ENCODE measurements around the gene CHAC2. TPM values are rescaled to one million over a fixed set of nuclear protein-coding genes. Genes with fewer than 3 reads are reported as not detected.
A peak's percentile ranks its signal among the peaks of the same experiment; 100 is the strongest.
"Not testable (repeated sequence)": the region's sequence is repeated elsewhere in the genome, so short reads cannot be mapped to it uniquely, and the experiment has no call there.

Gene CHAC2
- total RNA-seq, 3 donors from 2014 or later = 26.9 to 33.3 (median 28.7) TPM

- no peak for DNase-seq
- Mint-ChIP-seq H3K9me3 (no peaks in the 10 kb centered on the region), H3K27me3 (ENCODE audit: low read depth) (no peaks in the 10 kb centered on the region), H3K4me1 (ENCODE audit: low read depth) (peaks cover 14% of the 10 kb centered on the region), H3K36me3 (ENCODE audit: insufficient read depth) (peaks cover 18% of the 10 kb centered on the region), H3K4me3 (no peak overlapping the region)
- no peak for ATAC-seq
Measured at GRCh38 chr2:53755121-53755520, 12.5 kb upstream of the CHAC2 start.

DNA sequence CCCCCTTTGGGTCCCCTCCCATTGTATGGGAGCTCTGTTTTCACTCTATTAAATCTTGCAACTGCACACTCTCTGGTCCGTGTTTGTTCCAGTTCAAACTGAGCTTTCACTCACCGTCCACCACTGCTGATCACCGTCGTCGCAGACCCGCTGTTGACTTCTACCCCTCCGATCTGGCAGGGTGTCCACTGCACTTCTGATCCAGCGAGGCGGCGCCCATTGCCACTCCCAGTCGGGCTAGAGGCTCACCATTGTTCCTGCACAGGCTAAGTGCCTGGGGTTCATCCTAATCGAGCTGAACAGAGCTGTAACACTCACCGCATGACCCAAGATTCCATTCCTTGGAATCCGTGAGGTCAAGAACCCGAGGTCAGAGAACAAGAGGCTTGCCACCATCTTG is 11.0 kb upstream of the CHAC2 start:
- H3K4me1 Mint-ChIP-seq (ENCODE audit: low read depth) = peaks cover 7% of the 10 kb centered on the region
- ATAC-seq = no peak
- H3K27me3 Mint-ChIP-seq (ENCODE audit: low read depth) = no peaks in the 10 kb centered on the region
- H3K9me3 Mint-ChIP-seq = no peaks in the 10 kb centered on the region
- no peak overlapping the region for H3K4me3 Mint-ChIP-seq
- peaks cover 19% of the 10 kb centered on the region for H3K36me3 Mint-ChIP-seq (ENCODE audit: insufficient read depth)
- no peak for DNase-seq

GRCh38 chr2:53757206-53757605 is 10.4 kb upstream of the CHAC2 start:
- H3K27me3 Mint-ChIP-seq (ENCODE audit: low read depth); ATAC-seq; H3K4me1 Mint-ChIP-seq (ENCODE audit: low read depth); DNase-seq; H3K9me3 Mint-ChIP-seq; H3K4me3 Mint-ChIP-seq: not testable (repeated sequence)
- peaks cover 23% of the 10 kb centered on the region for H3K36me3 Mint-ChIP-seq (ENCODE audit: insufficient read depth)

DNA sequence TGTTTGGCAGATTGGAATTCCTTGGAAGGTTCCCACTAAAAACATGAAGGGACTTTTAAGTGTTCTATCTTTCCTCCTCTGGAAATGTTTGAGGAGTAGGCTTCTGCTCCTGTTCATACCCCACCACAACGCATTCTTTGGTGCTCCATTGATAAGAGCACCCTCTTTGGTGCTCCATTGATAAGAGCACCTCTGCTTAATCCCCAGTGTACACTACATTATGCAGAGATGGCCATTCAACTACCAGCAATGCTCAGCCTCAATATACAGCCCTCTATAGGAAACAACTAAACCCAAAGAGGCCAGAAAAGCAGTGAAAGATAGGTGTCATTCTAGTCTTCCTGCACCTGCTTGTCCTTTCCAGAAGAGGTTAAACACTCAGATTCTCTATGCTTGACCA is 1.8 kb upstream of the CHAC2 start:
- Mint-ChIP-seq H3K4me3 (no peak overlapping the region), H3K9me3 (no peaks in the 10 kb centered on the region), H3K36me3 (ENCODE audit: insufficient read depth) (peaks cover 20% of the 10 kb centered on the region), H3K27me3 (ENCODE audit: low read depth) (no peaks in the 10 kb centered on the region), H3K4me1 (ENCODE audit: low read depth) (peaks cover 20% of the 10 kb centered on the region)
- no peak for DNase-seq
- no peak for ATAC-seq

- Mint-ChIP-seq H3K4me3 (peak overlapping the region; percentile 93), H3K9me3 (no peaks in the 10 kb centered on the region), H3K4me1 (ENCODE audit: low read depth) (peaks cover 22% of the 10 kb centered on the region), H3K36me3 (ENCODE audit: insufficient read depth) (peaks cover 13% of the 10 kb centered on the region), H3K27me3 (ENCODE audit: low read depth) (no peaks in the 10 kb centered on the region)
- peak in 1 of 2 donors; percentile 74 for ATAC-seq
- DNase-seq = no peak
Measured at GRCh38 chr2:53768242-53768542, 588 bp downstream of the CHAC2 start.

GRCh38 chr2:53769318-53769945 is 1.8 kb downstream of the CHAC2 start:
- Mint-ChIP-seq H3K4me3 (peak overlapping the region; percentile 46), H3K27me3 (ENCODE audit: low read depth) (no peaks in the 10 kb centered on the region), H3K4me1 (ENCODE audit: low read depth) (peaks cover 24% of the 10 kb centered on the region), H3K36me3 (ENCODE audit: insufficient read depth) (peaks cover 13% of the 10 kb centered on the region), H3K9me3 (no peaks in the 10 kb centered on the region)
- DNase-seq (no peak), ATAC-seq (no peak)

DNA sequence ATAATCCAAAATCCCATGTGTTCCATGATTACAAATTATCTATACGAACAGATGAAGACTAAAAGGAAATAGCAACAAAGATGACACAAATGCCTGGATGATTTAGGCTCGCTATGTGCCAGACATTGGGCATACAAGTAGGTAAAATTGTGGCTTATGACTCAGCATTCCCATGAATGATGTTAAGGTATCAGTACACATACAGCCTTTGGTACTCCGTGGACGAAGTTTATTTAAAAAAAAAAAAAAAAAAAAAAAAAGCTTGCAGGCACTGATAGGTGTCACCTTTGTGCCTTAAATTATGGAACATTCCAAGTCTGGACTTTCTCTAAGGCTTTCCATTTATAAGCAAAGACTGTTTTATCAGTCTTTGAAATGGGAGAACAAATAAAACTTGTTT is 2.7 kb downstream of the CHAC2 start:
- Mint-ChIP-seq H3K27me3 (ENCODE audit: low read depth) (no peaks in the 10 kb centered on the region), H3K4me1 (ENCODE audit: low read depth) (peaks cover 24% of the 10 kb centered on the region), H3K36me3 (ENCODE audit: insufficient read depth) (peaks cover 10% of the 10 kb centered on the region), H3K4me3 (peak overlapping the region; percentile 46), H3K9me3 (no peaks in the 10 kb centered on the region)
- ATAC-seq = no peak
- DNase-seq = no peak

DNA sequence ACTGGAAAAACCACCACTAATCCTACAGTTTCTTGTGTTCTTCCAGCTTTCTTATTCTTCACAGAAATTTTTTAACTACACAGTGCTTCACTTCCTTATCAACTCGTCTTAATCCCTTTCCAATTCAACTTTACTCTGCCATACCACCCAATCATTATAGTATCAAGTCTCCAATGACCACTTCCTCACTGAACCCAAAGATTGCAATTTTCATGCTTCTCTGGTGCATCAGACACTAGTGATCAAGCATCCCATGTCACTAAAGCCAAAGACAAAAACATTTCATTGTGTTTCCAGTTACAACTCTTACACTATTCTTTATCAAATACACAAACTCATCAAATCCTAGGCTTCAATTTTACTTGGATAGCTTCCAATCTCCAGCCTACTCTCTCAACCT is 9.5 kb downstream of the CHAC2 start:
- H3K4me1 Mint-ChIP-seq (ENCODE audit: low read depth) = peaks cover 20% of the 10 kb centered on the region
- ATAC-seq (no peak), DNase-seq (no peak)
- no peaks in the 10 kb centered on the region for H3K27me3 Mint-ChIP-seq (ENCODE audit: low read depth)
- H3K4me3 Mint-ChIP-seq = no peak overlapping the region
- H3K9me3 Mint-ChIP-seq = no peaks in the 10 kb centered on the region
- H3K36me3 Mint-ChIP-seq (ENCODE audit: insufficient read depth) = peaks cover 31% of the 10 kb centered on the region

DNA sequence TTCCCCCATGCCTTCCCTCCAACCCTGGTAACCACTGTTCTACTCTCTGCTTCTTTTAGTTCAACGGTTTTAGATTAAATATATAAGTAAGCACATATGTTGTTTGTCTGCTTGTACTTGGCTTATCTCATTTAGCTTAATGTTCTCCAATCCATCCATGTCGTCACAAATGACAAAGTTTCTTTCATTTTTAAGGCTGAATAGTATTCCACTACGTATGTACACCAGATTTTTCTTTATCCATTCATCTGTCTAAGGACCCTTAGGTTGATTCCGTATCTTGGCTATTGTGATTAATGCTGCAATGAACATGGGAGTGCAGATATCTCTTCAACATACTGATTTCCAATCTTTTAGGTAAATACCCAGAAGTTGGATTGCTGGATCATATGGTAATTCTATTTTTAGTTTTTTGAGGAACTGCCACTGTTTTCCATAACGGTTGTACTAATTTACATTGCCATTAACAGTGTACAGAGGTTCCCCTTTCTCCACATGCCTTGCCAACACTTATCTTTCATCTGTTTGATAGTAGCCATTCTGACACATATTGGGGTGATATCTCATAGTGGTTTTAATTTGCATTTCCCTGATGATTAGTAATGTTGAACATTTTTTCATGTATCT is 11.0 kb downstream of the CHAC2 start:
- ATAC-seq (no peak), DNase-seq (no peak)
- no peaks in the 10 kb centered on the region for H3K9me3 Mint-ChIP-seq
- H3K4me1 Mint-ChIP-seq (ENCODE audit: low read depth) = peaks cover 29% of the 10 kb centered on the region
- H3K36me3 Mint-ChIP-seq (ENCODE audit: insufficient read depth) = peaks cover 31% of the 10 kb centered on the region
- no peaks in the 10 kb centered on the region for H3K27me3 Mint-ChIP-seq (ENCODE audit: low read depth)
- no peak overlapping the region for H3K4me3 Mint-ChIP-seq

DNA sequence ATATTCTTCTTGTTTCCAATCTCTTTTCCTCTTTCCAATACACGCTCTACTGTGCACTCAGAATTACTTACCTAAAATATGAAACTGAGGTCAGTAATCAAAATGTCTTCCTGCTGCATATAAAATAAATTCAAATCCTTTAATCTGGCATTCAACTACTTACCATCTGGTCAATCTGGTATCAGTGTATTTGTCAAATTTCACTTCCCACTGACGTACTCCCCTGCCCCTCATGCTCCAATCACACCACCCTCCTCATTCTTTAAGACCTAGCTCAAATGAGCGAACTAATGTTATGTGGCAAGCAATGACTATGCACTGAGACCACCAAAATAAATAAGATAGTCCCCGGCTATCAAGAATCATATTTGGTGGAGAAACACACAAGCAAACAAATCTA is 12.5 kb downstream of the CHAC2 start:
- Mint-ChIP-seq H3K27me3 (ENCODE audit: low read depth) (no peaks in the 10 kb centered on the region), H3K4me1 (ENCODE audit: low read depth) (peaks cover 38% of the 10 kb centered on the region), H3K9me3 (no peaks in the 10 kb centered on the region), H3K4me3 (no peak overlapping the region), H3K36me3 (ENCODE audit: insufficient read depth) (peaks cover 25% of the 10 kb centered on the region)
- DNase-seq (no peak), ATAC-seq (no peak)

DNA sequence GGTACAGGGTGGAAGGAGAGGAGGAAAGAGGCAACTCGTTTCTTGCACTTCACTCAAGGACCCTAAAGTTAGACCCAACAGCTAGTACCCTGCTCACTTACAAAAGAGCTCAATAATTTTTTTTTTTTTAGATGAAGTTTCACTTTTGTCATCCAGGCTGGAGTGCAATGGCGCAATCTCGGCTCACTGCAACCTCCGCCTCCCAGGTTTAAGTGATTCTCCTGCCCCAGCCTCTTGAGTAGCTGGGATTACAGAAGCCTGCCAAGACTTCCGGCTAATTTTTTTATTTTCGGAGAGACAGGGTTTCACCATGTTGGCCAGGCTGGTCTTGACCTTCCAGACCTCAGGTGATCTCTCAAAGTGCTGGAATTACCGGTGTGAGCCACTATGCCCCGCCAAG is 15.1 kb downstream of the CHAC2 start:
- Mint-ChIP-seq H3K27me3 (ENCODE audit: low read depth) (no peaks in the 10 kb centered on the region), H3K4me3 (no peak overlapping the region), H3K9me3 (no peaks in the 10 kb centered on the region), H3K36me3 (ENCODE audit: insufficient read depth) (peaks cover 21% of the 10 kb centered on the region), H3K4me1 (ENCODE audit: low read depth) (peaks cover 36% of the 10 kb centered on the region)
- ATAC-seq (no peak), DNase-seq (no peak)

DNA sequence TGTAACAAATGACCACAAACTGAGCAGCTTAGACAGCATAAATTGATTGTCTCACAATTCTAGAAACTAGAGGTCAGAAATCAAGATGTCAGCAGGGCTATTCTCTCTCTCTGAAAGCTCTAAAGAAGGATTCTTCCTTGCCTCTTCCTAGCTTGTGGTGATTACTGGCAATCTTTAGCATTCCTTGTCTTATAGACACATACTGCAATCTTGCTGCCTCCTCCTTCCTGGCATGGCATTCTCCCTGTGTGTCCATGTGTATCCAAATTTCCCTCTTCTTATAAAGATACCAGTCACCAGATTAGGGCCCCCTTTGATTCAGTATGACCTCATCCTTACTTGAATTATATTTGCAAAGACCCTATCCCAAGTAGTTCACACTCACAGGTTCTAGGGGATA is 16.8 kb downstream of the CHAC2 start:
- H3K9me3 Mint-ChIP-seq = no peaks in the 10 kb centered on the region
- H3K4me3 Mint-ChIP-seq = peak overlapping the region; percentile 100
- DNase-seq (no peak), ATAC-seq (no peak)
- H3K36me3 Mint-ChIP-seq (ENCODE audit: insufficient read depth) = peaks cover 18% of the 10 kb centered on the region
- H3K27me3 Mint-ChIP-seq (ENCODE audit: low read depth) = no peaks in the 10 kb centered on the region
- peaks cover 41% of the 10 kb centered on the region for H3K4me1 Mint-ChIP-seq (ENCODE audit: low read depth)

GRCh38 chr2:53785366-53785765 is 17.8 kb downstream of the CHAC2 start:
- H3K4me1 Mint-ChIP-seq (ENCODE audit: low read depth) = peaks cover 38% of the 10 kb centered on the region
- DNase-seq = no peak
- no peaks in the 10 kb centered on the region for H3K9me3 Mint-ChIP-seq
- H3K4me3 Mint-ChIP-seq = peak overlapping the region; percentile 100
- ATAC-seq = no peak
- no peaks in the 10 kb centered on the region for H3K27me3 Mint-ChIP-seq (ENCODE audit: low read depth)
- H3K36me3 Mint-ChIP-seq (ENCODE audit: insufficient read depth) = peaks cover 10% of the 10 kb centered on the region

- DNase-seq (peak; percentile 12), ATAC-seq (peak; percentile 41 to 52)
- Mint-ChIP-seq H3K4me3 (peak overlapping the region; percentile 100), H3K9me3 (no peaks in the 10 kb centered on the region), H3K36me3 (ENCODE audit: insufficient read depth) (peaks cover 10% of the 10 kb centered on the region), H3K4me1 (ENCODE audit: low read depth) (peaks cover 43% of the 10 kb centered on the region), H3K27me3 (ENCODE audit: low read depth) (no peaks in the 10 kb centered on the region)
Measured at GRCh38 chr2:53786352-53786704, 18.7 kb downstream of the CHAC2 start.

- ATAC-seq (peak; percentile 92 to 94), DNase-seq (peak; percentile 80)
- H3K9me3 Mint-ChIP-seq = no peaks in the 10 kb centered on the region
- no peaks in the 10 kb centered on the region for H3K27me3 Mint-ChIP-seq (ENCODE audit: low read depth)
- H3K4me1 Mint-ChIP-seq (ENCODE audit: low read depth) = peaks cover 43% of the 10 kb centered on the region
- H3K36me3 Mint-ChIP-seq (ENCODE audit: insufficient read depth) = peaks cover 8% of the 10 kb centered on the region
- H3K4me3 Mint-ChIP-seq = peak within 1 kb of the TSS; percentile 100
Measured at GRCh38 chr2:53786705-53787613, 19.4 kb downstream of the CHAC2 start, which contains the start of the genes ASB3 and ERLEC1. Gene ASB3 (minus strand): TSS chr2:53786953. CDS start chr2:53765572, 21,381 bp downstream. Gene ERLEC1 (plus strand): TSS chr2:53787044. CDS start chr2:53787211, 167 bp downstream.
